Sigmoid colon (tissue), 7 donors: Measurements from ENCODE around the gene COL12A1. TPM values are rescaled to one million over a fixed set of nuclear protein-coding genes. Genes with fewer than 3 reads are reported as not detected.
"Not testable (repeated sequence)": the region's sequence is repeated elsewhere in the genome, so short reads cannot be mapped to it uniquely, and the experiment has no call there.

Experiments used
- DNase-seq: peaks from one replicate; pipeline ENCODE4 v3.0.0-alpha.2; 2019
- H3K27ac ChIP-seq, 4 donors: fragments of 200-600 bp; sonication (generic); one replicate each; pipeline ENCODE4 v1.5.1; 2016 to 2019; ENCODE audit warnings: mild to moderate bottlenecking in 1 of 4
- H3K27me3 ChIP-seq, 3 donors: fragments of 200-600 bp; sonication (generic); one replicate each; pipeline ENCODE4 v1.5.1; 2019; ENCODE audit warnings: mild to moderate bottlenecking in 1 of 3
- H3K36me3 ChIP-seq, 4 donors: fragments of 200-600 bp; sonication (generic); one replicate each; pipeline ENCODE4 v1.5.1; 2016 to 2019
- H3K4me1 ChIP-seq, 4 donors: fragments of 200-600 bp; sonication (generic); one replicate each; pipeline ENCODE4 v1.5.1; 2017 to 2019
- H3K4me3 ChIP-seq, 4 donors: fragments of 200-600 bp; sonication (generic); one replicate each; pipeline ENCODE4 v1.5.1; 2017 to 2019; ENCODE audit warnings: mild to moderate bottlenecking in 2 of 4, moderate library complexity in 1 of 4
- H3K9me3 ChIP-seq, 4 donors: fragments of 200-600 bp in 3 of 4; sonication (generic) in 3 of 4; one replicate each; pipeline versions ENCODE4 v1.5.1 to v1.6.1; 2013 to 2019
- EP300 ChIP-seq, 4 donors: sonication (generic); formaldehyde crosslinking; IDR thresholded peaks; one replicate each; pipeline ENCODE4 v1.6.1; 2017; ENCODE audit warnings: antibody characterized with exemption in 4 of 4
- POLR2A ChIP-seq, 2 donors: fragments of 450-650 bp; IDR thresholded peaks; one replicate each; pipeline ENCODE4 v1.6.1; 2016; ENCODE audit warnings: antibody characterized with exemption in 2 of 2, mild to moderate bottlenecking in 2 of 2, moderate library complexity in 2 of 2
- POLR2AphosphoS5 ChIP-seq, 4 donors: sonication (generic); formaldehyde crosslinking; IDR thresholded peaks; one replicate each; pipeline ENCODE4 v1.6.1; 2017; ENCODE audit warnings: antibody characterized with exemption in 4 of 4
- WGBS, 2 donors: extraction: QIAGEN DNeasy Blood & Tissue Kit; methylation state at CpG; one replicate each; pipeline ENCODE4 v1.1.7; 2013; 5-methylcytosine and 5-hydroxymethylcytosine counted together
- intact Hi-C: fragments of 100-400 bp; cut with DNase I; formaldehyde crosslinking; loops from one replicate; pipeline ENCODE4 v1.15.1; 2023
- polyA plus RNA-seq, 3 donors: library from polyadenylated mRNA; stranded (reverse); fragments of 200-250 nt; gene quantifications; one replicate each; pipeline ENCODE4 v1.2.3, GENCODE V29; 2013
- total RNA-seq, 4 donors: library from RNA; depleted of rRNA; stranded (reverse); fragments of >200 nt; gene quantifications; one replicate each; pipeline ENCODE4 v1.1.0, GENCODE V29; 2016
- TF ChIP-seq, protein P1 (sequence below), 4 experiments: fragments of 450-650 bp in 3 of 4; fragments of 200-600 bp in 1 of 4; IDR thresholded peaks; one replicate each; pipeline ENCODE4 v1.5.1; 2016 to 2019; ENCODE audit warnings: antibody characterized with exemption in 4 of 4, mild to moderate bottlenecking in 3 of 4, moderate library complexity in 2 of 4
- donor health status: healthy with polysubstance abuse.
- donor health status: Bipolar disorder and iron deficiency.
- donor health status: healthy.

COL12A1 gene
- total and polyA plus RNA-seq, 7 donors, result 2.1 to 328 (median 129) TPM

DNA sequence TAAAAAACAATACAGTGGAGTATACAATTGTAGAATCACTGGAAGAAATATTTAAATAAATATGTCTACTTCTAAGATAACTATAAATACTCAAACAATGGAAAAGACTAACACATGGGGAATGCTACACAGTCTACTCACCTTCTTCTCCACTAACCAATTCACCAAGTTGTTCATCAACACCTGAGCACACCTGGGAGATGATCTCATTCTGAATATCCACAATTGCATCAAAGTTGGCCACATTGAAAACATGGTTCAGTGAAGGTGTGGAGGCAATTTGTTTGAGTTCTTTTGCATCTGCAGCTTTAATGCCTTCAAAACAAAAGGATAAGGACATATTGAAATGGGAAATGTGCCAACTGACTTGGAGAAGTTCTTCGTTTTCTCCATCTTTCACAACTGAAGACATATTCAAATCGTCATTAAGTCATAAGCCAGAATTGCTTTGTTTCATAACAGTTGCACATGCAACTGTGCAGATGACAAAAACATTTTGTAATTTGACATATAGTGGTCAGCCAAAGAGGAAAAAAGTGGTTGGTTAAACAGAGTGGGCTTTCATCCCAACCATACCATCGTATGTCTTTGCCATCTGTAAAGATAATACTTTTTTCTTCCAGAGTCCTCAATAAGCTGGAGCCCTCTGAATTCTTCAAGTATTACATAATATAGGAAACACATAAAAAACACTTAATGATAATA is 17.5 kb downstream of the COL12A1 start:
- H3K36me3 ChIP-seq, result peaks cover 3 to 54% (median 12%) of the 10 kb centered on the region in 4 donors
- intact Hi-C loops, result no loop called here
- WGBS, 2 donors, result 69 to 86% methylated on average over 3 of the region's 3 CpGs

GRCh38 chr6:75186581-75186980 is 19.3 kb downstream of the COL12A1 start:
- intact Hi-C loops, DNase-seq, H3K9me3 ChIP-seq, H3K27ac ChIP-seq, H3K27me3 ChIP-seq, H3K4me3 ChIP-seq: not testable (repeated sequence)
- Histone ChIP-seq H3K36me3 (peaks cover 3 to 66% (median 12%) of the 10 kb centered on the region in 4 donors), H3K4me1 (peaks cover 0 to 19% (median 10%) of the 10 kb centered on the region in 4 donors)
- WGBS, 2 donors, result 44 to 46% methylated on average over 2 of the region's 2 CpGs

More for the DNA sequence above, 17.5 kb downstream of the COL12A1 start:
- H3K9me3 ChIP-seq, result no peaks in the 10 kb centered on the region
- H3K27me3 ChIP-seq, result no peaks in the 10 kb centered on the region
- DNase-seq, result no peak
- TF ChIP-seq, protein P1, sequence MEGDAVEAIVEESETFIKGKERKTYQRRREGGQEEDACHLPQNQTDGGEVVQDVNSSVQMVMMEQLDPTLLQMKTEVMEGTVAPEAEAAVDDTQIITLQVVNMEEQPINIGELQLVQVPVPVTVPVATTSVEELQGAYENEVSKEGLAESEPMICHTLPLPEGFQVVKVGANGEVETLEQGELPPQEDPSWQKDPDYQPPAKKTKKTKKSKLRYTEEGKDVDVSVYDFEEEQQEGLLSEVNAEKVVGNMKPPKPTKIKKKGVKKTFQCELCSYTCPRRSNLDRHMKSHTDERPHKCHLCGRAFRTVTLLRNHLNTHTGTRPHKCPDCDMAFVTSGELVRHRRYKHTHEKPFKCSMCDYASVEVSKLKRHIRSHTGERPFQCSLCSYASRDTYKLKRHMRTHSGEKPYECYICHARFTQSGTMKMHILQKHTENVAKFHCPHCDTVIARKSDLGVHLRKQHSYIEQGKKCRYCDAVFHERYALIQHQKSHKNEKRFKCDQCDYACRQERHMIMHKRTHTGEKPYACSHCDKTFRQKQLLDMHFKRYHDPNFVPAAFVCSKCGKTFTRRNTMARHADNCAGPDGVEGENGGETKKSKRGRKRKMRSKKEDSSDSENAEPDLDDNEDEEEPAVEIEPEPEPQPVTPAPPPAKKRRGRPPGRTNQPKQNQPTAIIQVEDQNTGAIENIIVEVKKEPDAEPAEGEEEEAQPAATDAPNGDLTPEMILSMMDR (IDR thresholded peaks at IDR 0.05), result no peak
- TF ChIP-seq POLR2AphosphoS5 (IDR thresholded peaks at IDR 0.05), result no peak
- TF ChIP-seq EP300 (IDR thresholded peaks at IDR 0.05), result no peak
- TF ChIP-seq POLR2A (IDR thresholded peaks at IDR 0.05), result no peak
- peaks cover 0 to 19% (median 10%) of the 10 kb centered on the region in 4 donors for H3K4me1 ChIP-seq
- H3K4me3 ChIP-seq, result no peak overlapping the region
- H3K27ac ChIP-seq, result no peak overlapping the region

DNA sequence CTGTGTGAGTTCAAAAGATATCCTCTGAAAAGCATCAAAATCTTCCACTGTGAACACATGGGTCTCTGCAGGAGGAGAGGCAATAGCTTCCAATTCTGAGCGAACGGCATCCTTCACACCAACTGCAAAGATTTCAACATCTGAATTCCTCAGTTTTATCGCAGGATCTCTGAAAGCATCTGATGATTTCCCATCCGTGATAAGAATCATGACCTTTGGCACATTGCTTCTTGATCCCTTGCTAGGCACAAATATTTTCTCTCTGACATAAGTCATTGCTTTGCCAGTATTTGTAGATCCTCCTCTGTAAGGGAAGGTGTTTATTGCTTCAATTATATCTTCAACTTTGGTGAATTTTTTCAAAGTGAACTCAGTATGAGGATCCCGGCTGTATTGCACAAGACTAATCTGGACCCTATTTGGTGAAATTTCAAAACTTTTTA is 22.7 kb downstream of the COL12A1 start:
- intact Hi-C loops, result no loop called here
- Histone ChIP-seq H3K9me3 (no peaks in the 10 kb centered on the region), H3K36me3 (peaks cover 3 to 65% (median 4%) of the 10 kb centered on the region in 4 donors), H3K4me1 (peaks cover 0 to 9% (median 3%) of the 10 kb centered on the region in 4 donors), H3K27ac (peak overlapping the region in 1 of 4 donors; percentile 12), H3K27me3 (no peaks in the 10 kb centered on the region), H3K4me3 (no peak overlapping the region)
- no peak for DNase-seq
- TF ChIP-seq, protein P1 (IDR thresholded peaks at IDR 0.05), result no peak
- TF ChIP-seq POLR2AphosphoS5 (IDR thresholded peaks at IDR 0.05) (peak in 2 of 4 donors; percentile 15 to 21), POLR2A (IDR thresholded peaks at IDR 0.05) (no peak), EP300 (IDR thresholded peaks at IDR 0.05) (no peak)
- WGBS, 2 donors, result 23 to 63% methylated on average over 5 of the region's 5 CpGs

DNA sequence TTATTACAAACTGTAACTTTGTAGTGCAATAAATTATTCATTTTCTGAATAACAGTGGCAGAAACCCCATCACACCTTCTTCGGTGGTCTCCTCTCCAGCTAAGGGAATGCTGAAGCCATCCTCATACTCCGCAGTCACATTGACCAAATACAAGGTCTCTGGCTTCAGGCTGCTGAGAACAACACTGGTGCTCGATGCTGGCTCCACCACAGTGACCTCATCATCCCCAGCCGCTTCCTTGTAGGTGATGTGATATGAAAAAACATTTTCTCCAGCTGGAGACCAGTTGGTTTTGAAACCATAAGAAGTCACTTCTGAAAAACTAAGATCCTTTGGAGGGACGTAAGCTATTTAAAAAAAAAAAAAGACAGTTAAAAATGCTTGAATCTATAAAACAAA is 25.0 kb downstream of the COL12A1 start:
- H3K4me1 ChIP-seq, result peaks cover 0 to 9% (median 3%) of the 10 kb centered on the region in 4 donors
- no peak for DNase-seq
- no peaks in the 10 kb centered on the region for H3K27me3 ChIP-seq
- peaks cover 3 to 64% (median 4%) of the 10 kb centered on the region in 4 donors for H3K36me3 ChIP-seq
- H3K9me3 ChIP-seq, result no peaks in the 10 kb centered on the region
- TF ChIP-seq POLR2AphosphoS5 (IDR thresholded peaks at IDR 0.05), result no peak
- TF ChIP-seq, protein P1 (IDR thresholded peaks at IDR 0.05), result no peak
- no peak for TF ChIP-seq EP300 (IDR thresholded peaks at IDR 0.05)
- no peak for TF ChIP-seq POLR2A (IDR thresholded peaks at IDR 0.05)
- intact Hi-C loops, result no loop called here
- no peak overlapping the region for H3K4me3 ChIP-seq
- no peak overlapping the region for H3K27ac ChIP-seq
- 85 to 87% methylated on average over 5 of the region's 5 CpGs for WGBS, 2 donors

GRCh38 chr6:75178757-75179156 is 27.1 kb downstream of the COL12A1 start:
- WGBS, 2 donors, result 71 to 78% methylated on average over 1 of the region's 1 CpG
- intact Hi-C loops, result no loop called here
- peaks cover 3 to 77% (median 9%) of the 10 kb centered on the region in 4 donors for H3K36me3 ChIP-seq
- no peak overlapping the region for H3K4me3 ChIP-seq
- DNase-seq, result no peak
- H3K27me3 ChIP-seq, result no peaks in the 10 kb centered on the region
- H3K4me1 ChIP-seq, result peaks cover 0 to 9% (median 3%) of the 10 kb centered on the region in 4 donors
- no peak overlapping the region for H3K27ac ChIP-seq
- no peak for TF ChIP-seq POLR2AphosphoS5 (IDR thresholded peaks at IDR 0.05)
- TF ChIP-seq EP300 (IDR thresholded peaks at IDR 0.05), result no peak
- TF ChIP-seq, protein P1 (IDR thresholded peaks at IDR 0.05), result no peak
- no peak for TF ChIP-seq POLR2A (IDR thresholded peaks at IDR 0.05)
- no peaks in the 10 kb centered on the region for H3K9me3 ChIP-seq
